Astrocyte (in vitro differentiated cells and primary cell): ENCODE data around the gene SCNN1A. TPM values are rescaled to one million over a fixed set of nuclear protein-coding genes. Genes with fewer than 3 reads are reported as not detected.
A peak's percentile ranks its signal among the peaks of the same experiment; 100 is the strongest.

ENCODE experiments used
- DNase-seq: peaks from one replicate; pipeline ENCODE4 v3.0.0-alpha.2; 2010; ENCODE audit warnings: low read depth
- FAIRE-seq: peaks from 2 replicates; lab custom pipeline; 2011; peaks lifted over from hg19 to GRCh38; lab: Jason Lieb, UNC
- H2AFZ ChIP-seq: 2 replicates; pipeline ENCODE4 v1.6.0; 2012; ENCODE audit warnings: low read depth, low read length, inconsistent platforms
- H3K27ac ChIP-seq: 2 replicates; pipeline ENCODE4 v1.5.1; 2011; ENCODE audit warnings: low read depth, low read length, inconsistent platforms
- H3K27me3 ChIP-seq: 2 replicates; pipeline ENCODE4 v1.6.0; 2011; ENCODE audit warnings: low read length, inconsistent platforms; ENCODE audit not compliant: insufficient read depth
- H3K36me3 ChIP-seq: 2 replicates; pipeline ENCODE4 v1.5.1; 2011; ENCODE audit warnings: low read length, inconsistent platforms; ENCODE audit not compliant: insufficient read depth
- H3K4me1 ChIP-seq: 2 replicates; pipeline ENCODE4 v1.5.1; 2011; ENCODE audit warnings: low read length, inconsistent platforms; ENCODE audit not compliant: insufficient read depth
- H3K4me2 ChIP-seq: 2 replicates; pipeline ENCODE4 v1.6.0; 2012; ENCODE audit warnings: low read length, inconsistent platforms
- H3K4me3 ChIP-seq: 2 replicates; pipeline ENCODE4 v1.5.1; 2011; ENCODE audit warnings: low read depth, mild to moderate bottlenecking, low read length, inconsistent platforms; ENCODE audit not compliant: insufficient read depth
- H3K79me2 ChIP-seq: 2 replicates; pipeline ENCODE4 v1.6.0; 2012; ENCODE audit warnings: mild to moderate bottlenecking, low read length, inconsistent platforms; ENCODE audit not compliant: insufficient read depth
- H3K9ac ChIP-seq: 2 replicates; pipeline ENCODE4 v1.6.0; 2012; ENCODE audit warnings: mild to moderate bottlenecking, low read length, inconsistent platforms
- H3K9me3 ChIP-seq: 2 replicates; pipeline ENCODE4 v1.5.1; 2012; ENCODE audit warnings: low read depth, mild to moderate bottlenecking, low read length, inconsistent platforms; ENCODE audit not compliant: insufficient read depth
- H4K20me1 ChIP-seq: 2 replicates; pipeline ENCODE4 v1.6.0; 2012; ENCODE audit warnings: low read length, inconsistent platforms; ENCODE audit not compliant: insufficient read depth
- H3K27ac Mint-ChIP-seq: one replicate; pipeline ENCODE4 v1.8.0; 2021; ENCODE audit warnings: mild to moderate bottlenecking, mixed read lengths; ENCODE audit not compliant: unreplicated experiment
- H3K27me3 Mint-ChIP-seq: one replicate; pipeline ENCODE4 v1.8.0; 2021; ENCODE audit warnings: low read depth, mixed read lengths; ENCODE audit not compliant: unreplicated experiment
- H3K36me3 Mint-ChIP-seq: one replicate; pipeline ENCODE4 v1.8.0; 2021; ENCODE audit warnings: low read depth, mixed read lengths; ENCODE audit not compliant: unreplicated experiment
- H3K4me1 Mint-ChIP-seq: one replicate; pipeline ENCODE4 v1.8.0; 2021; ENCODE audit warnings: low read depth, mixed read lengths; ENCODE audit not compliant: unreplicated experiment
- H3K4me3 Mint-ChIP-seq: one replicate; pipeline ENCODE4 v1.8.0; 2021; ENCODE audit warnings: mild to moderate bottlenecking, moderate library complexity, mixed read lengths; ENCODE audit not compliant: unreplicated experiment
- H3K9me3 Mint-ChIP-seq: one replicate; pipeline ENCODE4 v1.8.0; 2021; ENCODE audit warnings: mild to moderate bottlenecking, mixed read lengths; ENCODE audit not compliant: unreplicated experiment
- CTCF ChIP-seq: IDR thresholded peaks from 2 replicates; pipeline ENCODE4 v1.5.1; 2011; ENCODE audit warnings: low read depth, mild to moderate bottlenecking, inconsistent platforms, low read length, moderate library complexity; ENCODE audit not compliant: insufficient read depth
- EZH2 ChIP-seq: IDR thresholded peaks from 2 replicates; pipeline ENCODE4 v1.6.1; 2012; ENCODE audit warnings: mild to moderate bottlenecking, low read length, inconsistent platforms; ENCODE audit not compliant: insufficient read depth
- total RNA-seq: library from RNA; stranded (reverse); gene quantifications from 2 replicates; pipeline ENCODE4 v1.2.1, GENCODE V29; 2021

The SCNN1A gene
- total RNA-seq, 1 donor from 2014 or later, result 1.3 TPM

- TF ChIP-seq EZH2 (peak; percentile 72), CTCF (no peak)
- Histone ChIP-seq H4K20me1 (no peaks in the 10 kb centered on the region), H3K4me3 (no peak overlapping the region), H3K9ac (no peak overlapping the region), H2AFZ (peak overlapping the region; percentile 52), H3K27me3 (peaks cover 3% of the 10 kb centered on the region), H3K79me2 (no peaks in the 10 kb centered on the region), H3K4me1 (peaks cover 5% of the 10 kb centered on the region), H3K27ac (no peak overlapping the region), H3K36me3 (no peaks in the 10 kb centered on the region), H3K9me3 (no peaks in the 10 kb centered on the region), H3K4me2 (peak overlapping the region; percentile 72)
- Mint-ChIP-seq H3K27ac (no peak overlapping the region), H3K9me3 (no peaks in the 10 kb centered on the region), H3K36me3 (peaks cover 1% of the 10 kb centered on the region), H3K27me3 (peaks cover 46% of the 10 kb centered on the region), H3K4me3 (no peak overlapping the region), H3K4me1 (peaks cover 12% of the 10 kb centered on the region)
- no peak for DNase-seq
- FAIRE-seq, result no peak
Measured at GRCh38 chr12:6310771-6311610, 64.4 kb downstream of the SCNN1A start.

GRCh38 chr12:6307529-6307928 is 67.8 kb downstream of the SCNN1A start:
- Histone ChIP-seq H3K9ac (no peak overlapping the region), H3K4me2 (no peak overlapping the region), H3K4me3 (no peak overlapping the region), H3K27me3 (peaks cover 3% of the 10 kb centered on the region), H3K9me3 (no peaks in the 10 kb centered on the region), H2AFZ (no peak overlapping the region), H3K36me3 (no peaks in the 10 kb centered on the region), H3K79me2 (no peaks in the 10 kb centered on the region), H3K4me1 (peaks cover 5% of the 10 kb centered on the region), H3K27ac (no peak overlapping the region), H4K20me1 (no peaks in the 10 kb centered on the region)
- H3K4me1 Mint-ChIP-seq, result no peaks in the 10 kb centered on the region
- H3K36me3 Mint-ChIP-seq, result peaks cover 1% of the 10 kb centered on the region
- no peak overlapping the region for H3K4me3 Mint-ChIP-seq
- no peak overlapping the region for H3K27ac Mint-ChIP-seq
- peaks cover 36% of the 10 kb centered on the region for H3K27me3 Mint-ChIP-seq
- FAIRE-seq, result no peak
- no peak for DNase-seq
- TF ChIP-seq EZH2 (no peak), CTCF (no peak)
- no peaks in the 10 kb centered on the region for H3K9me3 Mint-ChIP-seq
